A673 (cell line): Measurements from ENCODE around the gene SRD5A3. TPM values are rescaled to one million over a fixed set of nuclear protein-coding genes. Genes with fewer than 3 reads are reported as not detected.

Source experiments
- BruUV-seq: library from RNA; stranded (reverse); fragments of 400-500 nt; replicated peaks from 2 replicates; lab custom pipeline; 2021; lab: Mats Ljungman, UMichigan
- CTCF ChIA-PET: fragments of 300-600 bp; sonication (Branson Sonifier 250); formaldehyde crosslinking; loops from one replicate; lab custom pipeline; 2022; ENCODE audit warnings: antibody characterized with exemption; lab: Charles Lee
- POLR2A ChIA-PET: fragments of 300-600 bp; sonication (Branson Sonifier 250); formaldehyde crosslinking; loops from one replicate; lab custom pipeline; 2022; ENCODE audit warnings: antibody characterized with exemption; ENCODE audit not compliant: low non-redundant PET; lab: Charles Lee
- DNase-seq: peaks from one replicate; pipeline ENCODE4 v3.0.0-alpha.2; 2015; ENCODE audit warnings: low spot score
- H3K27ac ChIP-seq: fragments of 200-600 bp; sonication (generic); 2 replicates; pipeline ENCODE4 v1.5.1; 2016; ENCODE audit warnings: mixed run types, low read depth, mild to moderate bottlenecking, mixed read lengths, antibody characterized with exemption, low read length; ENCODE audit not compliant: poor library complexity, severe bottlenecking
- H3K27me3 ChIP-seq: fragments of 200-600 bp; sonication (generic); replicated peaks from 2 replicates; pipeline ENCODE4 v1.6.1; 2017; ENCODE audit warnings: mixed run types, low read depth, mild to moderate bottlenecking, mixed read lengths, antibody characterized with exemption, low read length; ENCODE audit not compliant: insufficient read depth, poor library complexity
- H3K36me3 ChIP-seq: fragments of 200-600 bp; sonication (generic); 2 replicates; pipeline ENCODE4 v1.6.1; 2016; ENCODE audit warnings: mixed run types, mild to moderate bottlenecking, mixed read lengths, antibody characterized with exemption, low read length; ENCODE audit not compliant: insufficient read depth, poor library complexity, severe bottlenecking
- H3K4me1 ChIP-seq: fragments of 200-600 bp; sonication (generic); 2 replicates; pipeline ENCODE4 v1.6.1; 2017; ENCODE audit warnings: mixed run types, mild to moderate bottlenecking, mixed read lengths, antibody characterized with exemption, low read length; ENCODE audit not compliant: insufficient read depth, poor library complexity, severe bottlenecking
- H3K4me3 ChIP-seq: fragments of 200-600 bp; sonication (generic); 2 replicates; pipeline ENCODE4 v1.5.1; 2016; ENCODE audit warnings: low read depth, mixed run types, mild to moderate bottlenecking, mixed read lengths, low read length; ENCODE audit not compliant: poor library complexity, severe bottlenecking
- H3K9me3 ChIP-seq: fragments of 200-600 bp; sonication (generic); 2 replicates; pipeline ENCODE4 v1.6.1; 2016; ENCODE audit warnings: mixed run types, low read depth, mild to moderate bottlenecking, mixed read lengths, antibody characterized with exemption, low read length; ENCODE audit not compliant: poor library complexity, severe bottlenecking
- CTCF ChIP-seq: fragments of 300-800, 200-600 bp; sonication (generic); conservative IDR thresholded peaks from 2 replicates; pipeline ENCODE4 v1.5.1; 2017; ENCODE audit warnings: low read depth, mild to moderate bottlenecking, antibody characterized with exemption, low read length, moderate library complexity, mixed read lengths
- EZH2 ChIP-seq: fragments of 200-600 bp; sonication (generic); IDR thresholded peaks from 2 replicates; pipeline ENCODE4 v1.6.1; 2017; ENCODE audit warnings: borderline replicate concordance, low read depth, mild to moderate bottlenecking, mixed read lengths, antibody characterized with exemption, low read length; ENCODE audit not compliant: poor library complexity, severe bottlenecking
- intact Hi-C: fragments of 100-400 bp; cut with micrococcal nuclease; formaldehyde crosslinking; loops from one replicate; pipeline ENCODE4 v1.10.0; 2022; ENCODE audit not compliant: unreplicated experiment
- total RNA-seq: library from RNA; stranded (reverse); gene quantifications from 2 replicates; pipeline ENCODE4 v1.2.3, GENCODE V29; 2021

The SRD5A3 gene
- total RNA-seq, 1 experiment from 2014 or later = 48.1 TPM

GRCh38 chr4:55380576-55380975 lies 34.5 kb downstream of the SRD5A3 start:
- no peaks in the 10 kb centered on the region for H3K36me3 ChIP-seq
- H3K4me1 ChIP-seq = no peaks in the 10 kb centered on the region
- ChIA-PET POLR2A (no interaction called here), CTCF (no interaction called here)
- TF ChIP-seq EZH2 (no peak), CTCF (no peak)
- H3K27me3 ChIP-seq = no peaks in the 10 kb centered on the region
- no TSS peak for BruUV-seq
- DNase-seq = no peak
- H3K9me3 ChIP-seq = no peaks in the 10 kb centered on the region
- intact Hi-C loops = no loop called here
- no peak overlapping the region for H3K27ac ChIP-seq
- no peak overlapping the region for H3K4me3 ChIP-seq

DNA sequence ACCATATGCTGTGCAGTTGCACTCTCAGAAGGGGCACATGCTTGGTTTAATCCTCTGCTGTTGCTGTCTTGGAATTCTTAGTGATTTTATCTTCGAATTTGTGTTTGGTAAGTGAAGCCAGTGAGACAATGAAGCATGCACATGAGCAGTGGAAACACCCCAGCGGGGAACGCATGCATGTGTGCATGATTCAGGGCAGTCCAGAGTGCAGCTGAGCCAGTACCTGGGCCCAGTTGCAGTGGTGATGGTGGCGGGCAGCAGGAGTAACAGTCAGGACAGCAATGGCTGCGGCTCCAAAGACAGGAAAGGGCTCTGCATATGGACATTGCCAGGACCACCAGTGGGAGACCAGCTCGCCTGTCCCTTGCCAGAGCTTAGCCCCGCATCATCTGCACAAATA lies 35.5 kb downstream of the SRD5A3 start:
- no TSS peak for BruUV-seq
- no peak for DNase-seq
- no peaks in the 10 kb centered on the region for H3K9me3 ChIP-seq
- no peaks in the 10 kb centered on the region for H3K4me1 ChIP-seq
- ChIA-PET CTCF (no interaction called here), POLR2A (no interaction called here)
- H3K27ac ChIP-seq = no peak overlapping the region
- TF ChIP-seq CTCF = no peak
- TF ChIP-seq EZH2 = no peak
- H3K27me3 ChIP-seq = no peaks in the 10 kb centered on the region
- H3K4me3 ChIP-seq = no peak overlapping the region
- H3K36me3 ChIP-seq = no peaks in the 10 kb centered on the region
- intact Hi-C loops = no loop called here

GRCh38 chr4:55382488-55383003 lies 36.5 kb downstream of the SRD5A3 start:
- POLR2A ChIA-PET = no interaction called here
- intact Hi-C loops = no loop called here
- no peak overlapping the region for H3K4me3 ChIP-seq
- no peaks in the 10 kb centered on the region for H3K9me3 ChIP-seq
- no peaks in the 10 kb centered on the region for H3K4me1 ChIP-seq
- no TSS peak for BruUV-seq
- H3K27ac ChIP-seq = no peak overlapping the region
- TF ChIP-seq CTCF (no peak), EZH2 (no peak)
- DNase-seq = no peak
- no peaks in the 10 kb centered on the region for H3K36me3 ChIP-seq
- CTCF ChIA-PET = no interaction called here
- no peaks in the 10 kb centered on the region for H3K27me3 ChIP-seq
